Sigmoid colon (tissue), 4 donors: ENCODE data around the gene EDNRA.

Experiments
- CTCF ChIP-seq, 4 experiments: fragments of 450-650 bp in 3 of 4; fragments of 200-600 bp in 1 of 4; IDR thresholded peaks; one replicate each; pipeline ENCODE4 v1.5.1; 2016 to 2019; ENCODE audit warnings: antibody characterized with exemption in 4 of 4, mild to moderate bottlenecking in 3 of 4, moderate library complexity in 2 of 4
- POLR2AphosphoS5 ChIP-seq, 4 donors: sonication (generic); formaldehyde crosslinking; IDR thresholded peaks; one replicate each; pipeline ENCODE4 v1.6.1; 2017; ENCODE audit warnings: antibody characterized with exemption in 4 of 4

DNA sequence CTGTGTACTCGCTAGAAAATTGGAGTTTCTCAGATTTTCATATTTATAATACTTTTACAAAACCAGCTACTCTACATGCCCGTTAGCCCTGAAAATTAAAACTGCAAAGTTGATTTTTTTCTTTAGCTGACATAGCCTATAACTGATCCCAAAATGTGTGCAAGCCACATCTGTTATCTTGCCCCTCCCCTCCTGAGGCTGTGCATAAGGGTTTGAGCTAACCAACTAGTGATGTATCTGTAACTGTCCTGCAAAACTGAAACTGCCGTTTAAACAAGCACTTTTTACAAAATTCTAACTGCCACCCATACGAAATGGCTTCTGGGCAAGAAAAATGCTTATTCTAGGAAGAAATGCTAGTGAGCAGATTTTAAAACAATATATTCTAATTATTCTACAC lies 59.1 kb downstream of the EDNRA start:
- TF ChIP-seq POLR2AphosphoS5 (IDR thresholded peaks at IDR 0.05): no peak
- no peak for TF ChIP-seq CTCF (IDR thresholded peaks at IDR 0.05)
